Left cardiac atrium (tissue), 4 donors: ENCODE measurements around the gene PPP1R9B. TPM values are rescaled to one million over a fixed set of nuclear protein-coding genes. Genes with fewer than 3 reads are reported as not detected.

ENCODE experiments used
- ATAC-seq, 2 donors: fragments of 200-7000 bp; cut with Tn5 transposase; one replicate each; pipeline ENCODE4 v1.9.1; 2020; ENCODE audit warnings: mild to moderate bottlenecking in 2 of 2, moderate library complexity in 2 of 2
- DNase-seq: peaks from one replicate; pipeline ENCODE4 v3.0.0-alpha.2; 2020
- intact Hi-C, 2 donors: fragments of 100-400 bp; cut with DNase I; formaldehyde crosslinking; loops; one replicate each; pipeline versions ENCODE4 v1.14.1 to v1.15.1; 2022 to 2023
- total RNA-seq, 2 donors: library from RNA; stranded (reverse); fragmentation: NEBNext Ultra II Directional; extraction: Animal tissue kit (Norgen Biotek cat#: 25700); gene quantifications; one replicate each; pipeline ENCODE4 v1.2.1, GENCODE V29; 2021
- donor health status: DM: no; HTN: yes; CAD: no.
- donor health status: DM: no; HTN: yes; CAD: no; lungs with severe emphysema.
- donor health status: DM: yes; HTN: yes; CAD: no.
- donor health status: Dilated cardiomyopathy.

Gene PPP1R9B
- total RNA-seq, 2 donors from 2014 or later: 35.8 to 43.4 TPM

GRCh38 chr17:50176559-50177357 lies 26.3 kb upstream of the PPP1R9B start:
- ATAC-seq (no peak), DNase-seq (no peak)

GRCh38 chr17:50175035-50175807 lies 24.7 kb upstream of the PPP1R9B start:
- DNase-seq: no peak
- no peak for ATAC-seq
- intact Hi-C loops: loop anchor here in 1 of 2 donors (10.0 kb wide), 1 partner anchor 60 kb away; no protein-coding TSS in a partner anchor

More at GRCh38 chr17:50176559-50177357, 26.3 kb upstream of the PPP1R9B start:
- intact Hi-C loops: loop anchor here in 1 of 2 donors (10.0 kb wide), 1 partner anchor 62 kb away; no protein-coding TSS in a partner anchor

GRCh38 chr17:50174444-50174843 lies 24.0 kb upstream of the PPP1R9B start:
- DNase-seq (no peak), ATAC-seq (no peak)
- intact Hi-C loops: loop anchor here in 1 of 2 donors (10.0 kb wide), 1 partner anchor 60 kb away; no protein-coding TSS in a partner anchor

- peak; percentile 10 to 38 for ATAC-seq
- DNase-seq: no peak
- intact Hi-C loops: loop anchor here in 1 of 2 donors (10.0 kb wide), 1 partner anchor 59 kb away; no protein-coding TSS in a partner anchor
These were observed 23.0 kb upstream of the PPP1R9B start for GRCh38 chr17:50173335-50173941.

- ATAC-seq: no peak
- intact Hi-C loops: loop anchor here in 1 of 2 donors (10.0 kb wide), 1 partner anchor 58 kb away; no protein-coding TSS in a partner anchor
- DNase-seq: no peak
These were observed 22.5 kb upstream of the PPP1R9B start for GRCh38 chr17:50172936-50173334.

GRCh38 chr17:50172130-50172529 lies 21.7 kb upstream of the PPP1R9B start:
- ATAC-seq (no peak), DNase-seq (no peak)
- intact Hi-C loops: loop anchor here in 1 of 2 donors (10.0 kb wide), 1 partner anchor 57 kb away; no protein-coding TSS in a partner anchor

- DNase-seq: no peak
- no peak for ATAC-seq
- intact Hi-C loops: loop anchor here in 1 of 2 donors (10.0 kb wide), 1 partner anchor 57 kb away; no protein-coding TSS in a partner anchor
These were observed 21.0 kb upstream of the PPP1R9B start for GRCh38 chr17:50171371-50172071.

GRCh38 chr17:50170662-50171370 lies 20.3 kb upstream of the PPP1R9B start:
- ATAC-seq (peak in 1 of 2 donors; percentile 4), DNase-seq (no peak)
- intact Hi-C loops: loop anchor here in 1 of 2 donors (10.0 kb wide), 1 partner anchor 56 kb away; no protein-coding TSS in a partner anchor

GRCh38 chr17:50169881-50170459 lies 19.5 kb upstream of the PPP1R9B start:
- ATAC-seq: no peak
- intact Hi-C loops: loop anchor here (10.0 kb wide), 1 partner anchor 55 kb away; no protein-coding TSS in a partner anchor
- DNase-seq: no peak

GRCh38 chr17:50169121-50169764 lies 18.8 kb upstream of the PPP1R9B start:
- peak in 1 of 2 donors; percentile 9 for ATAC-seq
- DNase-seq: no peak
- intact Hi-C loops: loop anchor here in 1 of 2 donors (10.0 kb wide), 1 partner anchor 54 kb away; no protein-coding TSS in a partner anchor

- DNase-seq (no peak), ATAC-seq (no peak)
- intact Hi-C loops: loop anchor here in 1 of 2 donors (10.0 kb wide), 1 partner anchor 54 kb away; no protein-coding TSS in a partner anchor
These were observed 17.8 kb upstream of the PPP1R9B start for GRCh38 chr17:50168319-50168718.

- ATAC-seq: no peak
- DNase-seq: no peak
- intact Hi-C loops: loop anchor here in 1 of 2 donors (10.0 kb wide), 1 partner anchor 53 kb away; no protein-coding TSS in a partner anchor
These were observed 16.9 kb upstream of the PPP1R9B start for GRCh38 chr17:50167371-50167770.

GRCh38 chr17:50166518-50167181 lies 16.2 kb upstream of the PPP1R9B start:
- ATAC-seq (no peak), DNase-seq (no peak)
- intact Hi-C loops: loop anchor here in 1 of 2 donors (10.0 kb wide), 1 partner anchor 52 kb away; no protein-coding TSS in a partner anchor

- peak; percentile 53 to 59 for ATAC-seq
- DNase-seq: no peak
- intact Hi-C loops: loop anchor here in 1 of 2 donors (10.0 kb wide), 1 partner anchor 51 kb away; no protein-coding TSS in a partner anchor
These were observed 15.5 kb upstream of the PPP1R9B start, which contains the start of gene SGCA for GRCh38 chr17:50165867-50166517. Gene SGCA (plus strand): TSS chr17:50166005. CDS start chr17:50166041, 36 bp downstream.

- DNase-seq: no peak
- no peak for ATAC-seq
These were observed 15.0 kb upstream of the PPP1R9B start for GRCh38 chr17:50165466-50165865.

More at GRCh38 chr17:50165466-50165865, 15.0 kb upstream of the PPP1R9B start:
- intact Hi-C loops: loop anchor here in 1 of 2 donors (10.0 kb wide), 1 partner anchor 51 kb away; no protein-coding TSS in a partner anchor
